Measurements from ENCODE around the gene SERPINB7. TPM values are rescaled to one million over a fixed set of nuclear protein-coding genes. Genes with fewer than 3 reads are reported as not detected.

SERPINB7 gene
- total RNA-seq (2022; extraction: Qiagen RNA extraction), result 1.3 to 3.3 TPM (median 2.2 TPM) in 5 replicates

DNA sequence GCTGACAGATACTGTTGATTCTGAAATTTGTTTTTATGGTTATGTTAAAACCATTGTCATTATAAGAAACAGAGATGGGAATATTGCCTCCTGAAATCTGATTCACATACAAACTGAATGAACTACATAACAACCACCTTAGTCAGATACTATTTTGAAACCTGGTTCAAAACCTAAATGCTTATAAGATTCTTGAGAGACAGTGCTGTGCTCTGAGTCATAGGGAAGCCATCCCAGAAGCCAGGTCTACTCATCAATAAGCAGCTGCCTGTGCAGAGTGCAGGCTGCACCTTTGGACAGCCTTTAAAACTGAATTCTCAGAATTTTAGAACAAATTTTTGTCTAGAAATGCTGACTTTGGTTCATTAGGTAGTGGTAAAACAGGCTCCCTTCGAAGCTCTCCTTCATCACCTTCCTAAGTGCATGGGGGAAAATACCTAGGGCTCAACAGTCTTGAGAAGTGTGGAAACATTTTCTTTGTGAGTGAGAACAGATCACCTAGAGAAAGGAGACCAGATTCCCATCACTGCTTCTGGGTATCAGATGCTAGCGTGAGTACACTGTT lies at the start of gene SERPINB7:
Gene SERPINB7, plus strand, starts transcription at position 253 of the 565 bp plus-strand sequence. CDS start 6,955 bp downstream, outside the sequence.

Other genes starting within 250 kb of the SERPINB7 start
- not detected in 5 replicates for gene SERPINB12, start 233.0 kb upstream of the SERPINB7 start, total RNA-seq (2022; extraction: Qiagen RNA extraction)
- not detected in 5 replicates for gene SERPINB13, start 188.1 kb upstream of the SERPINB7 start, total RNA-seq (2022; extraction: Qiagen RNA extraction)
- 0.09 to 0.25 TPM (median 0.18 TPM) in 4 of 5 replicates, not detected in the other for gene SERPINB4, start 131.2 kb upstream of the SERPINB7 start, total RNA-seq (2022; extraction: Qiagen RNA extraction)
- gene SERPINB3, start 113.5 kb upstream of the SERPINB7 start, total RNA-seq (2022; extraction: Qiagen RNA extraction), result 0.10 to 0.16 TPM (median 0.13 TPM) in 3 of 5 replicates, not detected in the others
- gene SERPINB11, start 72.5 kb upstream of the SERPINB7 start, total RNA-seq (2022; extraction: Qiagen RNA extraction), result 0.07 TPM in 1 of 5 replicates, not detected in the others
- gene SERPINB2, start 112.3 kb downstream of the SERPINB7 start, total RNA-seq (2022; extraction: Qiagen RNA extraction), result 0.07 to 0.12 TPM (median 0.07 TPM) in 3 of 5 replicates, not detected in the others
- gene SERPINB10, start 132.5 kb downstream of the SERPINB7 start, total RNA-seq (2022; extraction: Qiagen RNA extraction), result not detected in 5 replicates
- gene HMSD, start 173.9 kb downstream of the SERPINB7 start, total RNA-seq (2022; extraction: Qiagen RNA extraction), result 0.38 to 4.0 TPM (median 0.59 TPM) in 4 of 5 replicates, not detected in the other
- 9.2 to 11.4 TPM (median 9.3 TPM) in 5 replicates for gene SERPINB8, start 194.7 kb downstream of the SERPINB7 start, total RNA-seq (2022; extraction: Qiagen RNA extraction)